HCT116 (cell line): Measurements from ENCODE around the gene S1PR3. TPM values are rescaled to one million over a fixed set of nuclear protein-coding genes. Genes with fewer than 3 reads are reported as not detected.

ENCODE experiments used
- ATAC-seq: fragments of 200-7000 bp; cut with Tn5 transposase; 2 replicates; pipeline ENCODE4 v1.9.1; 2020; ENCODE audit warnings: mild to moderate bottlenecking, moderate library complexity
- BruUV-seq: library from RNA; stranded (reverse); fragments of 400-500 nt; replicated peaks from 2 replicates; lab custom pipeline; 2021; lab: Mats Ljungman, UMichigan
- CTCF ChIA-PET: fragments of 300-600 bp; sonication (Branson Sonifier 250); formaldehyde crosslinking; loops from one replicate; lab custom pipeline; 2021; ENCODE audit warnings: antibody characterized with exemption; lab: Charles Lee
- POLR2A ChIA-PET: fragments of 300-600, 350-600 bp; sonication (Branson Sonifier 250); formaldehyde crosslinking; loops from one replicate; lab custom pipeline; 2021; ENCODE audit warnings: antibody characterized with exemption; lab: Charles Lee
- RAD21 ChIA-PET, 2 experiments: fragments of 300-600 bp; sonication (Branson Sonifier 250); formaldehyde crosslinking; loops; one replicate each; lab custom pipeline; 2023; ENCODE audit warnings: low total read pairs in 2 of 2; ENCODE audit not compliant: uncharacterized antibody in 2 of 2, unreplicated experiment in 2 of 2, low non-redundant PET in 1 of 2; lab: Charles Lee
- DNase-seq: peaks from one replicate; pipeline ENCODE4 v3.0.0-alpha.2; 2010; ENCODE audit warnings: low read depth, low spot score
- H2AFZ ChIP-seq: fragments of 200-600 bp; shearing (Covaris generic), sonication (generic); 2 replicates; pipeline ENCODE4 v1.6.1; 2017; ENCODE audit warnings: low read depth, mixed run types, mixed read lengths, antibody characterized with exemption, low read length; ENCODE audit not compliant: poor library complexity, severe bottlenecking
- H3K27ac ChIP-seq: 2 replicates; pipeline ENCODE4 v1.5.1; 2012; ENCODE audit warnings: low read depth, low read length
- H3K27me3 ChIP-seq: fragments of 200-600 bp; sonication (generic); 2 replicates; pipeline ENCODE4 v1.6.1; 2016; ENCODE audit warnings: mixed run types, low read length, mixed read lengths; ENCODE audit not compliant: insufficient read depth
- H3K36me3 ChIP-seq, 2 experiments: fragments of 200-500 bp in 1 of 2; fragments of 200-600 bp in 1 of 2; sonication (Bioruptor generic) in 1 of 2; sonication (generic) in 1 of 2; 2 replicates each; pipeline versions ENCODE4 v1.5.1 to v1.6.1; 2014 to 2016; ENCODE audit warnings: low read length in 2 of 2, inconsistent platforms in 1 of 2, mixed read lengths in 1 of 2, mixed run types in 1 of 2; ENCODE audit not compliant: insufficient read depth in 2 of 2, control insufficient read depth in 1 of 2
- H3K4me1 ChIP-seq, 2 experiments: fragments of 200-600 bp in 1 of 2; sonication (generic) in 1 of 2; 2 replicates each; pipeline versions ENCODE4 v1.5.1 to v1.6.1; 2012 to 2017; ENCODE audit warnings: low read length in 2 of 2, inconsistent platforms in 1 of 2, mild to moderate bottlenecking in 1 of 2, mixed read lengths in 1 of 2, mixed run types in 1 of 2, moderate library complexity in 1 of 2; ENCODE audit not compliant: insufficient read depth in 2 of 2, control insufficient read depth in 1 of 2
- H3K4me2 ChIP-seq: fragments of 200-600 bp; sonication (generic); 2 replicates; pipeline ENCODE4 v1.6.1; 2017; ENCODE audit warnings: mixed run types, low read length, mixed read lengths
- H3K4me3 ChIP-seq, 2 experiments: fragments of 200-600 bp in 1 of 2; sonication (generic) in 1 of 2; replicated peaks in 1 of 2; 2 replicates each; pipeline ENCODE4 v1.5.1; 2011 to 2016; ENCODE audit warnings: low read length in 2 of 2, control low read depth in 1 of 2, low read depth in 1 of 2, mild to moderate bottlenecking in 1 of 2, mixed read lengths in 1 of 2, mixed run types in 1 of 2
- H3K79me2 ChIP-seq: fragments of 200-600 bp; sonication (generic); 2 replicates; pipeline ENCODE4 v1.6.1; 2017; ENCODE audit warnings: mild to moderate bottlenecking, mixed run types, low read length, moderate library complexity, mixed read lengths; ENCODE audit not compliant: insufficient read depth
- H3K9ac ChIP-seq: fragments of 200-600 bp; sonication (generic); 2 replicates; pipeline ENCODE4 v1.6.1; 2016; ENCODE audit warnings: low read length, mixed read lengths
- H3K9me2 ChIP-seq: fragments of 200-600 bp; sonication (generic), shearing (Covaris generic); 2 replicates; pipeline ENCODE4 v1.6.1; 2017; ENCODE audit warnings: mixed run types, mild to moderate bottlenecking, moderate library complexity; ENCODE audit not compliant: insufficient read depth
- H3K9me3 ChIP-seq, 2 experiments: fragments of 200-500 bp in 1 of 2; fragments of 200-600 bp in 1 of 2; sonication (Bioruptor generic) in 1 of 2; sonication (generic) in 1 of 2; 2 replicates each; pipeline ENCODE4 v1.6.1; 2014 to 2017; ENCODE audit warnings: low read length in 2 of 2, mixed read lengths in 2 of 2, inconsistent platforms in 1 of 2, low read depth in 1 of 2, mild to moderate bottlenecking in 1 of 2, mixed run types in 1 of 2, moderate library complexity in 1 of 2; ENCODE audit not compliant: control insufficient read depth in 1 of 2, insufficient read depth in 1 of 2
- H4K20me1 ChIP-seq: fragments of 200-600 bp; sonication (generic), shearing (Covaris generic); 2 replicates; pipeline ENCODE4 v1.6.1; 2017; ENCODE audit warnings: mixed run types, mild to moderate bottlenecking, moderate library complexity; ENCODE audit not compliant: insufficient read depth
- ATF3 ChIP-seq: IDR thresholded peaks from 2 replicates; pipeline ENCODE4 v1.6.1; 2012
- CTCF ChIP-seq, 3 experiments: fragments of 200-600 bp in 1 of 3; sonication (generic) in 1 of 3; IDR thresholded peaks in 2 of 3; conservative IDR thresholded peaks in 1 of 3; 2 replicates each; pipeline ENCODE4 v1.5.1; 2012 to 2017; ENCODE audit warnings: low read depth in 2 of 3, low read length in 2 of 3, antibody characterized with exemption in 1 of 3, borderline replicate concordance in 1 of 3, control low read depth in 1 of 3, mild to moderate bottlenecking in 1 of 3, mixed read lengths in 1 of 3, mixed run types in 1 of 3, moderate library complexity in 1 of 3; ENCODE audit not compliant: insufficient read depth in 1 of 3
- EGR1 ChIP-seq: IDR thresholded peaks from 2 replicates; pipeline ENCODE4 v1.6.1; 2012; ENCODE audit warnings: low read depth
- EZH2 ChIP-seq: fragments of 200-600 bp; sonication (generic); IDR thresholded peaks from 2 replicates; pipeline ENCODE4 v1.6.1; 2017; ENCODE audit warnings: antibody characterized with exemption, mixed run types
- JUND ChIP-seq: IDR thresholded peaks from 2 replicates; pipeline ENCODE4 v1.6.1; 2012
- POLR2A ChIP-seq: IDR thresholded peaks from 2 replicates; pipeline ENCODE4 v1.7.0; 2011; ENCODE audit warnings: borderline replicate concordance; ENCODE audit not compliant: insufficient read depth, insufficient read length; ENCODE audit errors: extremely low read depth
- POLR2AphosphoS5 ChIP-seq: IDR thresholded peaks from 2 replicates; pipeline ENCODE4 v1.6.1; 2011; ENCODE audit warnings: mild to moderate bottlenecking, low read depth, low read length, moderate library complexity
- SRF ChIP-seq: IDR thresholded peaks from 2 replicates; pipeline ENCODE4 v1.6.1; 2012; ENCODE audit warnings: low read depth
- TCF7L2 ChIP-seq: IDR thresholded peaks from 2 replicates; pipeline ENCODE4 v1.7.0; 2011; ENCODE audit warnings: borderline replicate concordance, inconsistent platforms; ENCODE audit not compliant: insufficient read depth, insufficient read length; ENCODE audit errors: extremely low read depth
- ZFX ChIP-seq: fragments of 450-650 bp; IDR thresholded peaks from 2 replicates; pipeline ENCODE4 v1.6.1; 2017
- ZNF274 ChIP-seq: fragments of 200-500 bp; sonication (Bioruptor generic); IDR thresholded peaks from 2 replicates; pipeline ENCODE4 v1.6.1; 2014; ENCODE audit warnings: mild to moderate bottlenecking, low read depth, low read length, inconsistent platforms
- intact Hi-C: fragments of 100-400 bp; cut with micrococcal nuclease; formaldehyde crosslinking; loops from 2 replicates; pipeline ENCODE4 v1.10.0; 2022
- total RNA-seq: library from RNA; stranded (reverse); gene quantifications from one replicate; pipeline ENCODE4 v1.2.1, GENCODE V29; 2021; ENCODE audit not compliant: unreplicated experiment

Gene S1PR3
- total RNA-seq, 1 experiment from 2014 or later = 0.07 TPM

GRCh38 chr9:88947581-88948573 is 43.4 kb upstream of the S1PR3 start:
- Histone ChIP-seq H3K9me2 (no peaks in the 10 kb centered on the region), H3K36me3 (no peaks in the 10 kb centered on the region), H4K20me1 (no peaks in the 10 kb centered on the region), H3K9ac (no peak overlapping the region), H3K4me2 (no peak overlapping the region), H3K4me3 (no peak overlapping the region), H2AFZ (no peak overlapping the region), H3K27ac (no peak overlapping the region), H3K4me1 (no peaks in the 10 kb centered on the region), H3K9me3 (no peaks in the 10 kb centered on the region), H3K27me3 (peaks cover 3% of the 10 kb centered on the region; the same call in 1 of the 2 replicates), H3K79me2 (no peaks in the 10 kb centered on the region)
- CTCF ChIA-PET = no interaction called here
- DNase-seq = no peak
- RAD21 ChIA-PET = no interaction called here
- POLR2A ChIA-PET = no interaction called here
- intact Hi-C loops = no loop called here
- no peak for ATAC-seq
- BruUV-seq = no TSS peak
- TF ChIP-seq CTCF (IDR thresholded peaks at IDR 0.05 in 2 of 3, conservative IDR thresholded peaks at IDR 0.05 in 1 of 3; ENCODE audit: borderline replicate concordance in 1 of 3, insufficient read depth in 1 of 3, low read depth in 2 of 3, low read length in 2 of 3) = no peak
- no peak for TF ChIP-seq POLR2AphosphoS5
- TF ChIP-seq EZH2 = no peak
- TF ChIP-seq EGR1 = no peak
- no peak for TF ChIP-seq ZFX
- no peak for TF ChIP-seq ZNF274
- TF ChIP-seq TCF7L2 = no peak
- TF ChIP-seq POLR2A = no peak
- no peak for TF ChIP-seq ATF3
- TF ChIP-seq JUND = no peak
- no peak for TF ChIP-seq SRF
